ENCODE measurements around the gene ABCD2.
"Not testable (repeated sequence)": the region's sequence is repeated elsewhere in the genome, so short reads cannot be mapped to it uniquely, and the experiment has no call there.

ABCD2 gene

DNA sequence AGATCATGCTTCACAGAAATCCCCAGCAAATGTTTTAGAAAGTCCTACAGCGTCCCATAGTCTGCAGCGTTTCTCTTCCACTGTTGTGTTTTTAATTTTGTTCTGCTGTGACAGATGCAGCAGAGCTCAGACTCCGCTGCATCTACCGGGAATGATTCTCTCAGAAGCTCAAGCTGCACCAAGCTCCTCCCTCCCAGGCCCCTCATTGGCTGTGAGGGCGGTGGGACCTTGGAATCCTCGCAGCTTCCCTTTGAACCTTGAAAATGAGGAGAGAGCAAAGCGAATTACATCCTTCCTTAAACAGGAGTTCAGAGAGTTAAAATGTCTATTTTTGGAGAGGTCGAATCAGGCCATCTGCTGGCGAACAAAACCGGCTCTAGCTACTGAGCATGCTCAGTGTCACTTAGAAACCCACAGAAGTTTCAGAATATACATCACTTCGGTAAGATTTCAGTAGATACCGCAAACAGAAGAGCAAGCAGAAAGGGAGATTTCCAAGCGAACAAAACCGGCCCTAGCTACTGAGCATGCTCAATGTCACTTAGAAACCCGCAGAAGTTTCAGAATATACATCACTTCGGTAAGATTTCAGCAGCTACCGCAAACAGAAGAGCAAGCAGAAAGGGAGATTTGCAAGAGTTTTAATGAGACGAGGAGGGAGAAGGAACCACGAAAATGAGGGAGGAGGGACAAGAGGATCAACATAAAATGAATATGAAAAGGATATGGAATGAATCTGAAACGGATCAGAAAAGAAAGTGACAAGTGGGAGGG lies at the start of gene ABCD2:
ABCD2 (minus strand) TSS at position 144 of the 774 bp plus-strand sequence. CDS start 188 bp downstream, outside the sequence.
- DNase-seq = peak; percentile 42

DNA sequence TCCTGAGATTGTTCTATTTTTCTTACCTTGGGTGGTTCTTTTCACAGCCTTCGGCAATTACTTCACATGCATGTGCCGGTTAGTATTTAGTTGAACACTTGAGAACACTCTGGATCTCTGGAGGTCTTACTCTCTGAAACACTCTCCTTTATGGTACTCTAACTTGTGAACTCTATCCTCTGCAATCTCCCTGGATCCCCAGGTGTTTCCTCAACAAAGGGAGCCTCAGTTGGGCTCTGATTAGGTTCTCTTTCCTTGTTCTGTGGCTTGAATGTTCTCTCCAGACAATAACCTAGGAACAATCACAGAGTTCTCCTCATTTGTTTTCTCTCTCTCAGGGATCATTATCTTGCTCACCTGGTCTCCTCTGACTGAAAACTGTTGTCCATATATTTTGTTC lies 40.5 kb upstream of the ABCD2 start:
- DNase-seq = no peak

DNA sequence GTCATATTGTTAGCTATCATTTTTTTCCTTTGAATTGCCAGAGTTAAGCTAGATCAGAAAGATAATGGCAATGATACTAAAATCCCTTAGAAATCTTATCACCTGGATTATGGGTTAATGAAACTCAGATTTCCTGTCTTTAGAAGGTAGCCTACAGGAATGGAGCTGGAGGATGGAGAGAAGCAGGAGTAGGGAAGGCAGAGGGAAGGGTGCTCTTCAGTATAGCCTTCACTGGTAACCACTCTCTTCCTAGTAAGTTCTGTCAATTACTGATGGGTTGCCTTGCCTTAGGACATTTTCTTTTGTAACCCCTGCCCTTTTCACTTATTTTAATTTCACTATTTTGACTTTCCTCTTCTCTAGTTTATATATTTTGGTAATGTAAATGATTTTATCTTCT lies 27.8 kb upstream of the ABCD2 start:
- DNase-seq = no peak

DNA sequence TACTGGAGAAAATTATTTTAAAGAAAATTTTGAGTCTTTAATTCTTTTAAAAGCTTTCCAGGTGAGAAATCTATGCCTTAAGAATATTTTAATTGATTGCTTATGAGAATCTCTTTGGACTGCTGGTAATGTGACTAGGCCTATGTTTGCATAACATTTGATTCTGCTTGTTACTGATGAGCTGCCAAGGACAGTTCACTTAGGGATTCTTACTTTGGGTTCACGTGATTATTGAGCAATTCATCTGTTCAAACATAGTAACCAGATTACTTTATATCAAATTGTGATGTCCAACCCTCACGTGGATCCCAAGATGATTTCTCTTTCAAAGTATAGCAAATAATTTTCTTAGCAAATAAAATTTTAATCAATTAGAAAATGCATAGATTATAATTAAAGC lies 27.4 kb upstream of the ABCD2 start:
- DNase-seq = no peak

DNA sequence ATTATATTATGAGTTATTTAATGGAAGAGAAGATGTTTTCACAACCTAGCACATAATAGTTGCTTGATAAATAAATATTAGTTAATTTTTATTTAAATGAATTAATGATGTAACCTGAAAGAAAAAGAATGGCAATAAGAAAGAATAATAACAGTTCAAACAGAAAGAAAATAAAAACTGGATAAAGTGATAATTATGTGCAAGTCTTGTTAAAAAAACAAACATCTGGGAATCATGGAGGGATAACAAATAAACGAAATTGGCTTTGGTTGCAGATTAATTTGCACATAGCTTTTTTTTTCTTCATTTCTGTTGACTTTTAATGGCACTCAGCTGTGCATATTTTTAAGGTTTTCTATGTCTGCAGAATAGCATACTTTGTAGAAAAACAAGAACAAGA lies 23.4 kb upstream of the ABCD2 start:
- no peak for DNase-seq

DNA sequence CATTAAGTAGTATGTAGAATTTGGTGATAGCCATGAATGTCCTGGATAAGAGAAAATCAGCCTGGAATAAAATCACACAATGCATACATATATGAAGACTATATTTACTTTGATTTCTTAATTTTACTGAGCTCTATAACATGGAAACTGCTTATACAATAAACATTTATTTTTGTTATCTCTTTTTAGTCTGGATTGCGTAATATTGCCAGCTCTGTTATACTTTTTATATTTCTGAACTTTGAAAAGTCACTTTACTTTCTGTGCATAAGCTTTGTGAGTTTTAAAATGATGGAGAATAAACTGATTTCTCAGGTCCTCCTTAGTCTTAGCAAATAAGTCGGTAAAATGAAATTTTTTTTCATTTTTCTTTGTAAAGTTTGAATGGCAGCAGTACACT lies 19.2 kb upstream of the ABCD2 start:
- DNase-seq = no peak

DNA sequence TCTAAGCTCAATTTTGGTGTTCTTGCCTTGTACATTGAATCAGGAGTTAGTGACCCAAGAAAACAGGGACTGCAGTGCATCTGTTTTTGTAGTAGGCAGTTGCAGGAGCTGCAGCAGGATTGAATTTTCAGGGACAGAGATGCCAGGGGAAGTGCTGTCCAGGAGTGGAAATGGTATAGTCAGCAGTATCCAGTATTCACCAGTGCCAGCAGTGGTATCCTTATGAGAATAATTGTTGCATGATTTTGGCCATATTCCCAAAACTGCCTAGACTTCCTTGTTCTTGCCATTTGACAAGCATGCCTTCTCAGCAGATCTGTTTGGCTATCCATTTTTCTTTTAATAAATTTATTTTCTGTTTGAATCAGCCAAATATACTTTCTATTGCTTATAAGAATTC lies 18.6 kb upstream of the ABCD2 start:
- DNase-seq = no peak

DNA sequence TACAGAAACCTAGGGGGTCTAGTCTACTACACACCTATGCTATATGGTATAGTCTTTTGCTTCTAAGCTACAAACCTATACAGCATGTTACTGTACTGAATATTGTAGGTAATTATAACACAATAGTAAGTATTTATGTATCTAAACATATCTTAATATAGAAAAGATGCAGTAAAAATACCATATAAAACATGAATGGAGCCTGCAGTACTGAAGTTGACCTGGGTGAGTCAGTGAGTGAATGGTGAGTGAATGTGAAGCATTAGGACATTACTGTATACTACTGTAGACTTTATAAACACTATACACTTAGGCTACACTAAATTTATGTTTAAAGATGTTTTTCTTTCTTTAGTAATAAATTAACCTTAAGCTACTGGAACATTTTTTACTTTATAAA lies 13.1 kb upstream of the ABCD2 start:
- no peak for DNase-seq

DNA sequence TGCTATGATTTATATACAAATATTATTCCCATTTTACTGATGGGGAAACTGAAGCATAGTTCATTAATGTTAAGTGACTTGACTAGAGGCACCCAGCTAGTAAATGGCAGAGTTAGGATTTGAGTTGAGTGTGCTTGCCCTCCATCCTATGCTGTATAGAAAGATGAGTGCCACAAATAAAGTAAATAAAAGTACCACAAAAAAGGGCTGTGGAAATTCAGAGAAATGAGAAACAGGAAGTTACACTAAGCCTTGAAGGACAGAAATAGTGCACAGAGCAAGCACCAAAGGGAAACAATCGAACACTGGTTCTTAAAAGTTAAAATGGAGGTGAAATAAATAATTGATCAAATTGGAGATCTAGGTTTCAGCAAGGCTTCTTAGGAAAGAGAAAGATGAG lies 9.2 kb upstream of the ABCD2 start:
- no peak for DNase-seq

DNA sequence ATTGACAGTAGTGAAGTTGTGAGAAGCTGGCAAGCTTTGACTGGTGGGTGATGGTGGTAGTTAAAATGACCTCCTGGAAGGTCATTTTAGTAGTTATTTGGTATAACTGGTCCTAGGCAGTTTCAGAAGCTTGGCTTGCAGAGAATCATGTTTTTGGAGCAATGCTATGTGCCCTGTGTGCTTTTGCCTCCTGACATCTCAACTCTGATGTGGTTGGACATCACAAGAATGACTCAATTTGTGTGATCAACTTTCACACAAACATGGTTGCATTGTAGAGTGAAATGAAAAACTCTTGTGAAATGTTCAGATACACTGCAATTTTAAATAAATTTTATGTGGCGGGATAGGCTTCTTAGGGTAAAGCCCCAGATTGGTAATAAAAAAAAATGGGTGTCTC lies 8.3 kb upstream of the ABCD2 start:
- no peak for DNase-seq

DNA sequence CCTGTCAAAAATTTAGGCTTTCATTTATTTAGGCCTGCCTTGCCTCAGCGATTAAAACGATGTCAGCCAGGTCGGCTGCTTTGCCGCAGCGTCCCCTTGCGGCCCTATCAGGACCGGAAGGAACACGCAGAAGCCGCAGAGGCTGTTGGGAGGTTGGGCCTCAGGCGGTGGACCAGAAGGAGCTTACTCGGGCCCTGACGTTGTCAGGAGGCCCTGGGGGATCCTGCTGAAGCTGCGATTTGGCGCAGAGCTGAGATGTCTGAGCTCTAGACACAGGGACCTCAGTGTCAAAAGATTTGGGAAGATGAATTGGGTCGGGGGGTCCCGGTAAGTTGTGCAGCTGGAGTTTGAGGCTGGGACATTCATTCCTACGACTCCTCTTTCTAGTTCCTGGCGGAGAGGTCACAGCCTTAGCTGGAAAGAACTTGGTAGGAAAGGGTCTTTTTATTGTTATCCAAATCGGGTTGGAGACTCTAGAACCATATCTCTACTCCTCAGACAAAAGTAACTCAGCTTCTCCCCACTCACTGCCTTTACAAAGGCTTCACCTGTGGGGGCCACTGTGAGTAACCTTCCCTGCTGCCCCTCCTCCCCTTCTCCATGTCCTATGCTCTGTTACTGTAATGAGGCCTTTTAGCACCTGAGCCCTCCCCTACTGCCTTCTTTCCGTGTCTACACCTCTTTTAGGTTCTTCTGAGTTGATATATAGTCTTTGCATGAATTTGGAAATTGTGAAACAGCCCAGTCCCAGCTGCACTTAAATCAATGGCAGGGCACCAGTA lies 6.6 kb upstream of the ABCD2 start:
- no peak for DNase-seq

DNA sequence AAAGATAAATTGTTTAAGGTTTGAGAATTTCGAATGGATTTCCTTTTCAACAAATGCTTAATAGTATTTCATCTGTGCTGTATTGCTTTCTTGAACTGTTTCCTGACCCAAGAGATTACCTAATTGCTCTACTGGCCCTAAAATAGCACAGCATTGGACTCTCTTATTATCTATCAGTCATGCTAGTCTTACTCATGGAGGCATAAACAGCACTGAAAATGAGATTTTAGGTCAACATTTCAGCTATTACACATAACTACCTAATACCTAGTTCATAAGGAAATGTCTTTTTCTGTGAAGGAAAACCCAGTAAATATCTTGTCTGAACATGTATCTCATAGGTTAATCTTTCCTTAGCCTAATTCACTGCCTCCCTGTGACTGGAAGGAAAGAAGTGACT lies 4.3 kb upstream of the ABCD2 start:
- no peak for DNase-seq

DNA sequence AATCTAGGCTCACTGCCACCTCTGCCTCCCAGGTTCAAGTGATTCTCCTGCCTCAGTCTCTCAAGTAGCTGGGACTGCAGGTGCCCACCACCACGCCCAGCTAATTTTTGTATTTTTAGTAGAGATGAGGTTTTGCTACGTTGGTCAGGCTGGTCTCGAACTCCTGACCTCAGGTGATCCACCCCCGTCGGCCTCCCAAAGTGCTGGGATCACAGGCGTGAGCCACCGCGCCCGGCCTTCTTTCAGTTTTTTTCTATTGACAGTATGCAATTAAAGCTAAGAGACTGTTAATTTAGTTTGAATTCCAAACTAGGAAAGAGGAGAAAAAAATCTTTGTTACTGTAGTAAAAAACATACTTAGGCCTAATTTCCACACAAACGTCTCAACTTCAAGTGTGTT lies 3.6 kb upstream of the ABCD2 start:
- DNase-seq = not testable (repeated sequence)

DNA sequence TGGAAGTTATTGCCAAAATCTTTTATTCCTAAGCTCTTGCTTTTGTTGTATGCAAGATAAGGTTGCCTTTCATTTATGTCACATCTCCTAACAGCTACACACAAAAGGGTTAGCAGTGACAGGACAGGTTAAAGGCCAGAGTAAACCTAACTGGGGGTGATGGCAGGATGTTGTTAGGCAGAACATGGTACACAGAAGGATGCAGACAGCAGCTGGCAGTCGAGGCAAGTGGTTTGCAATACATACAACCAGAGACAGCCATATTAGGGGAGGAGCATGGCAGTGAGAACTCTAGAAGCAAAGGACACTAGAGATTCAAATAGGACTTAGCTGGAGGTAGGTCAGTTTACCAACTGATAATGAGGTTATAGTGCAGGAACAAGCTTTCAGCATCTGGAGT lies 2.7 kb upstream of the ABCD2 start:
- DNase-seq = no peak

DNA sequence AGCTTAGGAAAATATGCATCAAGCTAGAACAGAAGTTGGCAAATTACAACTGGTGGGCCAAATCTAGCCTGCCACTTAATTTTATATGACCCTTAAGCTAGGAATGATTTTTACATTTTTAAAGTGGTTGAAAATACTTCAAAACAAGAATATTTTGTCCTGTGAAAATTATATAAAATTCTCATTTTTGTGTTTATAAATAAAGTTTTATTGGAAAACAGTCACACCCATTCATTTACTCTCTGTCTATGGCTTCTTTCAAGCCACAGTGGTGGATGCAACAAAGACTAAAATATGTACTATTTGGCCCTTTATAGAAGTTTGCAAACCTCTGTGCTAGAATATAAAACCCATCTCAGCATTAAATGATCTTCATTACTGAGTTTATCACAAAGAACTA lies 2.1 kb upstream of the ABCD2 start:
- DNase-seq = no peak

DNA sequence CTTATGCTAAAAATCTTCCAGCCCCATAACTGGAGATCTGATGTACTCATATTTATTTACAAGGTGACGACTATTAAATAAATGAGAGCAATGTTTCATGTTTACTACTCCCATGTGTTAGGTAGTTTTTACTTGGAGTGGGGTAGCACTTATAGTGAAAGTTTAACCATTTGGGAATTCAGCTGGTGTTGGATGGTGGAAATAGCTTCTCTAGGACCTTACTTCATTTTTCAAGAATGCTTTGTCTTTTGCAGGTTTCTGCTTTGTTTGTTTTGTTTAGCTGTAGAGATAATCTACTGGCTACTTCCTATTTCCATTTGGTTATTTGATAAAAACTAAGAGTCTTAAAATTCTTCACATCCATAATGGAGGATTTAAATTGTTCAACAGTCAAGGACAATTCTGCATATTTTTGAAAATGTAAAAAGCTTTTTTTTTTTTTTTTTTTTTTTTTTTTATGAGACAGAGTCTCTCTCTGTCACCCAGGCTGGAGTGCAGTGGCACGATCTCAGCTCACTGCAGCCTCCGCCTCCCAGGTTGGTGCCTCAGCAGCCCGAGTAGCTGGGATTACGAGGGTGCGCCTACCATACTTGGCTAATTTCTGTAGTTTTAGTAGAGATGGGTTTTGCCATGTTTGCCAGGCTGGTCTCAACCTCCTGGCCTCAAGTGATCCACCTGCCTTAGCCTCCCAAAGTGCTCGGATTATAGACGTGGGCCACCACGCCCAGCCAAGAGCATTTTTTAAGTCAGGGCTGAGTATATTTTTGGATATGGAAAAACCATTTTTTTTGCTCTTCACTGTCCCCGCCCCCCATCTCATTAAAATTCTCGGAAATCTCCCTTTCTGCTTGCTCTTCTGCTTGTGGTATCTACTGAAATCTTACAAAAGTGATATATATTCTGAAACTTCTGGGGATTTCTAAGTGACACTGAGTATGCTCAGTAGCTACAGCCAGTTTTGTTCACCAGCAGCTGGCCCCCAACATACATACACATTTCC lies 1.4 kb upstream of the ABCD2 start:
- no peak for DNase-seq

DNA sequence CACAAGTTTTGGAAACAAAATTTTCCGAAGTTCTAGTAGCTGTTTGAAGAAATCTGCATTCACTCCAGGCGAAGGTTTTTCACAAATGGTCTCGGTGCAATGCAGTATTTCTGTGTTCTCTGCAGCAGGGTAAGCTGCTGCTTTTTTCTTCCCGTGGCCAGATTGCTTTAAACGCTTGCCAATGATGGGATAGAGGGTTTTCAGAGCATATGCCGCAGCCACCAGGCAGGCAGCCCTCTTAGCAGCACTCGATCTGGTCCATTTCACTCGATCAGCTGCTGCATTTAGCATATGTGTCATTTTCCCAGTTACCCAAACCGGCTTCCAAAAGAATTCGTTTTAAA lies 315 bp downstream of the ABCD2 start:
- no peak for DNase-seq

DNA sequence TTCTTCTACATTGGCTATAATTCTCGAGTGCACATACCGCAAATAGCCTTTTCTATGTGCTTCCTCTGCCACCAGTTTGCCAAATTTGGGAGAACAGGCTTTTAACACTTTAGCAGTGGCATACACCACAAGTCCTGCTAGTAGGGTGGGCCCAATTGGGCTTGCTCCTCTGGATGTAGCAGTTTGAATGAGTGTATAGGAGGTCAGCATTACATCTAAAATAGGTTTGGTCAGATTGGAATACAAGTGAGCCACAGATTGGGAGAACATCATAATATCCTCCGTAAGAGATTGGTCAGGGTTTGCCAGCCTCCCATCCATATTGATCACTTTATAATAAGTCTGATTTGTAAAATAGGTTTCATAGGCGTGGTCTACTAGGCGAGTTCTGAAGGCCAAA lies 902 bp downstream of the ABCD2 start:
- DNase-seq = no peak

DNA sequence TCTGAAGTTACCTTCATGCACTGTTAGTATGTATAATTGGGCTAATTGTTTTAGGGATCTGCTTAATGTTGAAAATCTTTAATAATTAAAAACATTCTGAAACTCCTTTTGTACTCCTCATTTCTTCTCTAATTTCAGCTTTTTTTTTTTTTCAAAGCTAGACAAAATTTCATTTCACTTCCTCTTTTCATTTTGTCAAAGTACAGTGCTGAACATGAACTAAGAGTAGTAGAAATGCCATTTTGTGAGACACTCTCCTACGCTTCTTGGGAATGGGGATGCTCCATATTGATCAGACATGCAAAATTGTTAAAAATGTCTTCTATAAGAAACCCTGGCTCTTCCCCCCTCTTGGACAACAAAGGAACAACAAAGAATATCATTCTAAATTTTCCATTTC lies 1.7 kb downstream of the ABCD2 start:
- no peak for DNase-seq

DNA sequence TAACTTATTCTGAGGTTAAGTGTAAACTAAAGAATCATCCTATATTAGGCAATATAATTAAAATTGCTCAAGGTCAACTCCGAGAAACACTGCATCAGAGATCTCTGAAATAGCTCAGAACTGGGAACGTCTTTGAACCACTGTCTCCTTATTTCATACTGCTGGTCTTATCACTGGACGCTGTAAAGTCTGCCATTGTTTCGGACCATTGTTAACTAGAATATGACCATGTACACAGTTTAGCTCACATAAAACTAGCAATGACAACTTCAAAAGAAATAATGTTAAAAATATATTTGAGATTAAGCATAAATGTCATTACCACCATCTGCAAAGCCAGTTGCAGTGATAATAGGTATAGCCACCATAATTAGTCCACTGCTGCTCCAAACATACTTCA lies 2.9 kb downstream of the ABCD2 start:
- DNase-seq = no peak

DNA sequence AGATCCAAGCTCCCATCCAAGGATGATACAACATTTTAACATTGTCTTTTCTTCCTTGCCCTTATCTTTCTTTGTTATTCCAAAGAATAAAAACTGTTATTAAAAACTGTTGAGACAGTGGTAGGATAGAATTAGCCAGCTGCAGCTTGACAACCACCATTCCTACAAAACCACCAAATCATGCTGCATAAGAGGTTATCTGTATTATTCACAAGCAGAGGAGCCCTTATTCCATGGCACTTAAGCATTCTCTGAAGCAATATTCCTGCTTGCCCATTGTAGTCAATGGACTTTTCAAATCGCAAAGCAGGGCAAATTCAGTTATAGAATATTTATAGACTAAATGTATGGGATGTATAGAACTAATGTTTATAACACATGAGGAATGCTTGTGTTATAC lies 3.4 kb downstream of the ABCD2 start:
- no peak for DNase-seq

DNA sequence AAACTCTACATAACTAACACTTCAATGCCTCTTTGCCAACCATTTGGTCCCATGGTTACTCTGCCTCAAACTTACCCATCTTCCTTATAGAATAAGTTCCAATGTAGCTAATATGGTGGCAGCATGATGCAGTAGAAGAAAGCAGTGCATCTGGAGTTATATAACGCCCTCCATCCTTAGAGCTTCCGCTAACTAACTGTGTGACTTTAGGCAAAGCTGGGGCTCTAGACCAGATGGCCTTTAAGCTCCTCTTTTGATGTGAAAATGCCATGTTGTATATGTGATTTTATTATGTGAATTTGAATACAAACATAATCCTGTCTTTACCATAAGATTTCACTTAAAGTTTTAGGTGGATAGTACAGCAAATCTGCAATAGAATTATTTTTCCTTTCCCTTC lies 6.1 kb downstream of the ABCD2 start:
- DNase-seq = no peak

DNA sequence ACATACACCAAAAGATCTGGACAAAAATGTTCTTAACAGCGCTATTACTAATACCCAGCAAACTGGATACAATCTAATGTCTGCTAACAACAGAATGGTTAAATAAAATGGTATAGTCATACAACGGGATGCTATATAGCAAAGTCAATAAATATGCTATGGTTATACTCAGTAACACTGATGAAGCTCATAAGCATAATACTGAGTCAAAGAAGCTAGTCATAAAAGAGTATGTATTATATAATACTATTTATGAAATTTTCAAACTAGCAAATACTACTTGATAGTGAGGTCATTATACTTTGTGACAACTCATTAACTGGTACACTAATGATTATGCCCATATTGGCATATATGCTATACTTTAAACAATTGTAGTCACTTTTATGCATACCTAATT lies 7.4 kb downstream of the ABCD2 start:
- no peak for DNase-seq

DNA sequence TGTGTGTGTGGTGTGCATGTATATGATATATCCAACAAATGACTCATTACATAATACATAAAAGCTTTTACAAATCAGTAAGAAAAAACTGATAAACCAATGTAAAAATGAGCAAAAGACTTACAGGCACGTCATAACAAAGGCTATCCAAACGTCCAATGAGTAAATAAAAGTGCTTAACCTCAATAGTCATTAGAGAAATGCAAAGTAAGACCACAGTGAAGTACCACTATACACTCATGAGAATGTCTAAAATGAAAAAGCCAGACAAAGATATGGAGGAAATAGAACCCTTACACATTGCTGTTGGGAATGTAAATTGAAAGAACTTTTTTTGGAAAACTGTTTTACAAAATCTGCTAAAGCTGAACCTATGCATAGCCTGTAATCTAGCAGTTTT lies 7.8 kb downstream of the ABCD2 start:
- no peak for DNase-seq

Measured in NCI-H1417 treated with DMSO at 0.1 percent for 48 hours (cell line).